Activated CD8-positive, alpha-beta memory T cell treated with anti-CD3 and anti-CD28 coated beads for 4 hours (primary cell): ENCODE results near the gene LRRC3.

Experiments
- DNase-seq, 2 donors: peaks; one replicate each; pipeline ENCODE4 v3.0.0-alpha.2; 2020; ENCODE audit warnings: low read depth in 2 of 2

LRRC3 gene

GRCh38 chr21:44424608-44425306, 30.6 kb upstream of the LRRC3 start:
- no peak for DNase-seq

GRCh38 chr21:44425307-44425894, 29.9 kb upstream of the LRRC3 start:
- DNase-seq, result no peak

- DNase-seq, result no peak
These were observed 29.2 kb upstream of the LRRC3 start for GRCh38 chr21:44425895-44426662.

GRCh38 chr21:44426663-44427191, 28.6 kb upstream of the LRRC3 start:
- no peak for DNase-seq

- DNase-seq, result no peak
These were observed 27.8 kb upstream of the LRRC3 start for GRCh38 chr21:44427241-44428120.

- DNase-seq, result no peak
These were observed 26.9 kb upstream of the LRRC3 start for GRCh38 chr21:44428281-44428960.

- DNase-seq, result no peak
These were observed 25.4 kb upstream of the LRRC3 start for GRCh38 chr21:44429894-44430293.

GRCh38 chr21:44431300-44431699, 24.0 kb upstream of the LRRC3 start:
- no peak for DNase-seq

- no peak for DNase-seq
These were observed 22.2 kb upstream of the LRRC3 start for GRCh38 chr21:44432841-44433790.

- no peak for DNase-seq
These were observed 21.3 kb upstream of the LRRC3 start for GRCh38 chr21:44433791-44434567.

- no peak for DNase-seq
These were observed 20.8 kb upstream of the LRRC3 start for GRCh38 chr21:44434568-44434925.

- no peak for DNase-seq
These were observed 20.2 kb upstream of the LRRC3 start for GRCh38 chr21:44434936-44435635.

GRCh38 chr21:44436111-44436611, 19.1 kb upstream of the LRRC3 start:
- DNase-seq, result no peak

GRCh38 chr21:44436958-44437357, 18.4 kb upstream of the LRRC3 start:
- DNase-seq, result no peak

GRCh38 chr21:44437371-44437695, 18.0 kb upstream of the LRRC3 start:
- no peak for DNase-seq

GRCh38 chr21:44437696-44438431, 17.4 kb upstream of the LRRC3 start:
- no peak for DNase-seq

- DNase-seq, result no peak
These were observed 16.6 kb upstream of the LRRC3 start for GRCh38 chr21:44438531-44439210.
